Measurements from ENCODE around the gene ITGB2.
"Not testable (repeated sequence)": the region's sequence is repeated elsewhere in the genome, so short reads cannot be mapped to it uniquely, and the experiment has no call there.

Gene ITGB2

DNA sequence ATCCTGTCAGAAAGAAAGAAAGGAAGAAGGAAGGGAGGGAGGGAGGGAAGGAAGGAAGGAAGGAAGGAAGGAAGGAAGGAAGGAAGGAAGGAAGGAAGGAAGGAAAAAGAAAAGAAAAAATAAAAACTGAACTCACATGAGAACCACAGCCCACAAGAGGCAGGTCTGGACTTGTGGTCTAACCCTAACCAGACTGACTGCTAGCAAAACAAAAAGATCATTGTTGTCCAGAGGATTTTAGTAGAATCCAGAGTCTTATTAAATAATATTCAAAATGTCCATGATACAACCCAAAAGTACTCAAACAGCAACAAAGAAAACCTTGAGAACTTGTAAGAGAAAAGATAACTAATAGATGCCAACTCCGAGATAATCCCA is 4.7 kb upstream of the ITGB2 start:
- no peak for DNase-seq

DNA sequence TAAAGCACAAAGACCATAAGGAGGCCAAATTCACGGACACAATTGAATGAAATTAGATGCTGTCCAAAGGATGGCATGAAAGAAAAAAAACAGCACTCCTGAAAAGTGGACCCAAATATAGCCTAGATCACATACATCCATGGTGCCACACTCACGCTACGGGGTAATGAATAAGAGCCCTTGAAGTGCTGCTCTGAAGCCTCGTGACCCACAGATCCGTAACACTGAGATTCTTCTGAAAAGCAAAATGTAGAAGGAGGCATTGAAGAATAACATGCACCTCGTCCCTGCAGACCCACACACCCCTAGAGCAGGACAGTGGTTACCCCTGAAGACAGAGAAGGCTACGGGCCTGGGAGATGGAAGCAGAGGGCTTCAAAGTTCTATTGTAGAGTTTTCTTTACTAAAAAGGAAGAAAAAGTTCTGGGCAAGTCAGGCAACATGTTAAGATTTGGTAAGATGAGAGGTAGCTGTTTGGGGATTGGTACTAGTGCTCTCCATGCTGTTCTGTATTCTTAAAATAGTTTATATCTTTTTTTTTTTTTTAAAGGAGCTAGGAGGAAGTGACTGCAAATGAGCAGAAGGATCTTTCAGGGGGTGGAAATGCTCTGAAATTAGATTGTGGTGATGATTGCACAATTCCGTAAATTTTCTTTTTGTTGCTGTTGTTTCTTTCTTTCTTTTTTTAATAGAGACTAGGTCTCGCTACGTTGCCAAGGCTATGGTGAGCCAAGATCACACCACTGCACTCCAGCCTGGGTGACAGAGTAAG is 4.1 kb upstream of the ITGB2 start:
- DNase-seq, result no peak

DNA sequence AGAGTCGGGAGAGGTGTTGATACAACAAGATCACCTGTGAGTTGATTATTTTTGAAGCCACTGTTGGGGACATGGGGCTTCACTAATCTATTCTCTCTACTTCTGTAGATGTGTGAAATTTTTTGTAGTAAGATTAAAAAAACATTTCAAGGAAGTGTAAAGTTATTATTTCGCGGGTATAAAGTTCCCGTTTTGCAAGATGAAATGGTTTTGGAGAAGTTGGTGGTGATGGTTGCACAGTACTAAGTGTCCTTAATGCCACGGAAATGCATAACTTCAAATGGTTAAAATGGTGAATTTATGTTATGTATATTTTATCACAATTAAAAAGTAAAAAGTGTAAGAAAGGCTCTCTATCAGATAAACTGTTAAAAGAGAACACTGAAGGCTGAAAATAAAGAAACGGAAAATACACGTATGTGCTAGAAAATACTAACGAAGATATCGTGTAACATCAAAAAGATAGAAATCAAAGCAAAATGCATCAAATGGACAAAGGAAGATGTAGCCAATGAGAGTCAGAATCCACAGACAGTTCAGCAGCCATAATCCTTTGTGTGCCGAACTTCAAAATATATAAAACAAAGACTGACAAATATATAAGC is 2.9 kb upstream of the ITGB2 start:
- no peak for DNase-seq

DNA sequence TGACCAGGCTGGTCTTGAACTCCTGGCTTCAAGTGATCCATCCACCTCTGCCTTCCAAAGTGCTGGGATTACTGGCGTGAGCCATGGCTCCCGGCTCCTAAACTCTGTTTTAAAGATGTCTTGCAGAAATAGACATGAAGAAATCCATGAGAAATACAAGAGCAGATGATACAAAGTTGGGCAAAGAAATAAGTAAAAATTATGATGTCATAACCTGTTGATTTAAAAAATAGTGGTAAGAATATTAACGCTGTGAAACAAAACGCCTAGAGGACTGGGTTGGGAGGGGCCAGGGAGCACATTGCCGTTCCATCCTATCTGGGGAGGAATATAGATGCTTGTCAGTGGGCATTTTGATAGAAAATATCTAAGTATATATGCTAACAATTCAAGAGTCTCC is 1.2 kb upstream of the ITGB2 start:
- DNase-seq, result no peak

DNA sequence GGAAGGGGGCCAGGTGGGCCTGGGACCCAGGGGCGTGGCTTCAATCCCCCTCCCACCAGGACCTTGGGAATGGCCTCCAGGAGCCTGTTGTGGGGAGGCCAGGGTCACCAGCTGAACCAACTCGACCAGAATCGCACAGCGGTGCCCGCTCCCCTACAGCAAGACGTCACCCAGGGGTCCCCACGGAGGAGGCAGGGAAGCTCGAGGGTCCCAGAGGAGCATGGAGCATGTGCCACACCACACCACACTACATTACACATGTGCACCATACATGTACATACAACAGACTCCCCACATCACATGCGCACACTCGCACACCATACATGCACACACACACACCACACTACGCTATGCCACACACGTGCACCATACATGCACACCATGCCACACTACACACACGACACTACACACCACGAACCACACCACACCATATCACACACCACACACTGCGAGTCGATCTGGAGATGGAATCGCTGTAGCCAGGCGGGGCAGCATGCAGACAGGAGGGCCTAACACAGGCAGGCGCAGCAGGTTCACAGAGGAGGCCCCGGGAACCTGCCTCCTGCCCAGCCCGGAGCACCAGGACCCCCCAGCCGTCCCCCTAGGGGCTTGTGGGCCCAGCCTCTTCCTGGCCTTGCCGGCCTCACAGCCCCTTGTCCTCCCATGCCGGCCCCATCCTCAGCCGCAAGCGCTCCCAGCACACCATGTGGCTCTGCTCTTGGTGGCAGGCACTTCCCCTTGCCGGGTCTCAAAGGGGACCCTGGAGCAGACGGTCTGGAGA is 596 bp downstream of the ITGB2 start:
- no peak for DNase-seq

DNA sequence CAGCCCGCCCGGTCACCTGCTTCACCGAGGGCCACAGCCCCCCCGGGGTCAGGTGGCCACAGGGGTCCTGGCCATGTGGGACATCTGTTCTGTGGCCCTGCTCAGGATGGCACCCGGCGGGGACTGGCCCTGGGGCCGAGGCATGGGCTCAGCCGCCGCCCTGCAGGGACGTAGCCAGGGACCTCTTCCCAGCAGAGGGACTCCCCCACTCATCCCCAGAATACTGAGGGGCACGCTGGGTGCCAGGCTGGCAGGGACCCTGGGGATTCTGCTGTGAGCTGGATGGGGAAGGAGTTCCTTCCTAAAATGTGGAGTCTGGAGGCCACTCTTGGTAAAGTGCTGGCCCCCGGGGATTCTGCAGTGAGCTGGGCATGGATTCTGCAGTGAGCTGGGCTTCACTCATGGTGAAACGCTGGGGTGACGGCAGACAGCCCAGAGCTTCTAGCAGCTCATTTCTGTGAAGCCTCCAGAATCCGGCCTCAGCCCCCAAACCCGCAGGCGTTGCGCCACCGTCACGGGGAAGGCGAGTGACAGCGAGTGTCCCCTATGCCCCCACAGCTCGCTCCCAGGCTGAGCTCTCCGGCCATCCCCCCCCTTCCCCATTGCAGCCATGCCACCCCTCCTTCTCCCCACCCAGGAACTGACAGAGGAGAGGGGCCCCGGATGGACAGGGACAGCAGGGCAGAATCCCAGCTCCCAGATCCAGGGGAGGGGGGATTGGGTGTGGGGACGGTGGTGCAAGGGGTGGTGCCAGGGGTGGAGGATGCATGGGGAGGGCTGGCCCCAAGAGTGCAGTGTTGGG is 1.4 kb downstream of the ITGB2 start:
- DNase-seq, result no peak

DNA sequence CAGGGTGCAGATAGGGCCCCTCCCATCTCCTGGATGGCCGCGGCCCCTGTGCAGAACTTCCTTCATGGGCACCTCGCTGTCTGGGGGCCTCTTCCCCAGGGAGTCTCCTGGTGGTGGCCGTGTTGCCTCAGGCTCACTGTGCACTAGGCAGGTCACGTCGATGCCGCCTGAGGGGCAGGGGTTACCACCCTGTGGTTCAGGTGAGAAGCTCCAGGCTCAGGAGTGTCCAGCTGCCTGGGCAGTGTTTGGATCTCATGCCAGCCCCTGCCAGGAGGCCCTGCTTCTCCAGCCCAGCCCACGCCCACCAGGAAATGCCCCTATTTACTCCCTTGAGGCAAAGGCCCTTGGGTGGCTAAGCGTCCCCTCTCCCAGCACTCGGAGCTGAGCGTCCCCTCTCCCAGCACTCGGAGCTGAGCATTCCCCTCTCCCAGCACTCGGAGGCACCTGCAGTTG is 2.1 kb downstream of the ITGB2 start:
- no peak for DNase-seq

DNA sequence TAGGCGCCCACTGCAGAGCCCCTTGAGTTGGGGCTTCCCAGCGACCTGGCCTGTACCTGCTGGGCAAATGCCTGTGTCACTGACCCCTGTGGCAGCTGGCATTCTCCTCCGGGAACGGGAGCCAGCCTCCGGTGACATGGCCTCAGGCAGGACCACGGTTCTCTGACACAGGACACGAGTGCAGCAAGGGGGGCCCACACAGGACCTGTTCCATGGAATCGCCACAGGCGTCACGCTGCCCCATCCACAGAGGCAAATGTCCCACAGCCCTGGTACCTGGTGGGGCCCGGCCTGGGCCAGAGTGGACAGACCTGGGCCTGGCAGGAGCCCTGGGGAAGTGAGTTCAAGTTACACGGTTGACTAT is 2.6 kb downstream of the ITGB2 start:
- DNase-seq, result no peak

DNA sequence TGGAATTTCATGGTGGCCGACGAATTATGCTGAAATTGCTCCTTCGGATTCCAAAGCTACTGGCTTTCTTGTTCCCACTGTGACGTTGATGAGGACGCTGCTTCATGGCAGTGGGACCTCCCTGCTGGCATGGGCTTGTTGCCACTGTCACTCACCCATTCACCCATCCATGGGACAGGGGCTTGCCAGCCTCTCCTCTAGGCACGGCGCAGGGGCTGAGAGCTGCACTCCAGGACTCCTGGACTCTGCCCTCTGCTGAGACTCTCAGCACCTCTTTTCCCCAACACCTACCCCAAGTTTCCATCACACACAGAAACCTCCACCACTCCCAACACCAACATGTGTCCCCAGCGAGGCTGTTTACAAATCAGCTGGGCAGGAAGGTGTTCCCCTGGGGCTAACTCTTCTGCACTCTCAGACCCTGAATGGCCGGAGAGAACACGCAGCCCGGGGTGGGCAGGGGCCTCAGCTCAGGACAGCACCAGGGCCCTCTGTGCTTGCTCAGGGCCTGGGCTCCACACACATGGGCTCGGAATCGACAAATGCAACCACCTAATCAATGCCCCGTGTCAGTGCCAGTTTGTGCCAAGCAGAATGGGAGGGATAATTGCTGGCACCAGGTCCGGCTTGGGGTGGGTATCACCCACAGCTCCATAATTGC is 3.1 kb downstream of the ITGB2 start:
- DNase-seq, result no peak

DNA sequence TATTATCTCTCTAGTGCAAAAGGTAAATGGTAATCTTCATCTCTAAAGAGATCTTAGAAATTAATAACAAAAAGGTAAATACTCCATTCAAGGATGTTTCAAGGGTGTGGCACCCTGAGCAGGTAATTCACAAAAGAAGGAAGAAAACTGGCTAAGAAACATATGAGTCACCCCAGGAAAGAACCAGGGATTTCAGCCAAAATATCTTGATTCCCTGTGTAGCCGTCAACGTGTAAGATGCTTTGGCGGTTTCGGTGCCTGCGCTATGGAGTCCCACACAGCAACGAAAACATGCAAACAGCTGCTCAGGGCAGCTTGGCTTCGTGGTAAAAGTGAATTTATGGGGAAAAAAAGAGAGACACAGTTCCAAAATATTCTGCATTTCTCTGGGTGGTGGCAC is 3.7 kb downstream of the ITGB2 start:
- DNase-seq, result no peak

DNA sequence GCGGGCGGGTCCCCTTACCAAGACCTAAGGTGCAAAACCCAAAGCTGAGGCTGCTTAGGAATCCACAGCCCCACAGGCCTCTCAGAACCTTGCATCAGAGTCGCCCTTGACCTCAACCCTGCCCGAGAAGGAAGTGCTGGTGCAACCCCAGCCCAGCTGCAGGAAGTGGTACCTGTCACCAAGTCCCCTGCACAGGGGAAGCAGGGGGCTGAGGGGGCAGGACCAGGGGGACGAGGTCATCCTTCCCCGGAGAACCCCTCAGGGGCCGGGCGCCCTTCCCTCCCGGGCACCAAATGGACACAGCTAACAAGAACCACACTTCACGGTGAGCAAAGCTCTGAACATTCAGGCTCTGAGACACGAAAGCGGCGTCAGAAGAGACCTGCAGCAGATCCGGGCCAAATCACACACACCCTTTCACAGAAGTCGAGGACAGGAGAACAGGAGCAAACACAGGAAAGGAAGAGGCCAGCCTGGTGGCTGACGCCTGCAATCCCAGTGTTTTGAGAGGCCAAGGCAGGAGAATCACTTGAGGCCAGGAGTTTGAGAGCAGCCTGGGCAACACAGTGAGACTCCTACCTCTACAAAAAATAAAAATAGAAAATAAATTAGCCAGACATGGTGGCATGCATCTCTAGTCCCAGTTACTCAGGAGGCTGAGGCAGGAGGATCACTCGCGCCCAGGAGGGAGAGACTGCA is 6.4 kb downstream of the ITGB2 start:
- no peak for DNase-seq

DNA sequence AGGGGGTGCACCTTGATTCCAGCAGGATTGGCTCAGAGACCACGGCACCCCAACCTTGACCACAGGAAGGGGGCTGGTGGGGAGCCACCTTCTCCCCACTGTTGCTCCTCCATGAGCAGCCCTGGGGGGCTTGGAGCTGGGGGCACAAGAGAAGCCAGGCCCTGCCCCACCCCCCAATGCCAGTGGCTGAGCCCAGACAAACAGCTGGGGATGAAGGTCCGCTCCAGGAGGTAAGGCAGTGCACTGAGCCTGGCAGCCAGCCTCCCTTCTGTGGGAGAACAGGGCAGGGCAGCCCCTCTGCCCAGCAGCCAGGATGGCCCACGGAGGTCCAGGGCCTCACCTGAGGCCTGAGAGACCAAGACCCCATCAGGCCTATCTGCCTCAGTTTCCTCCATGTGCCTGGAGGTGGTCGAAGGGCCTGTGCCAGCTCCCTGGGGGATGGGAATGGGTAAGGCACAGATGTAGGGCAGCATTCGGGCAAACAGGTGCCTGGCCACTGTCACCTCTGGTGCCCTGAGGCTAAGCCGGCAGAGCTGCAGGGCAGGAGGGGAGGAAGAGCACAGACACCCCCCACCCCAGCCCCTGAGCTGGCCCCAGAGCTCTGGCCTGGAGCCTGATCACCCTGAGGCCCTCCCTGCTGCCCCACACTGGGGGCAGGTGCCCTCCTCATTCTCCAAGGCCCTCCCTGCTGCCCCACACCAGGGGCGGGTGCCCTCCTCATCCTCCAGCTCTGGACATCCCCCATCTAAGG is 7.1 kb downstream of the ITGB2 start:
- no peak for DNase-seq

DNA sequence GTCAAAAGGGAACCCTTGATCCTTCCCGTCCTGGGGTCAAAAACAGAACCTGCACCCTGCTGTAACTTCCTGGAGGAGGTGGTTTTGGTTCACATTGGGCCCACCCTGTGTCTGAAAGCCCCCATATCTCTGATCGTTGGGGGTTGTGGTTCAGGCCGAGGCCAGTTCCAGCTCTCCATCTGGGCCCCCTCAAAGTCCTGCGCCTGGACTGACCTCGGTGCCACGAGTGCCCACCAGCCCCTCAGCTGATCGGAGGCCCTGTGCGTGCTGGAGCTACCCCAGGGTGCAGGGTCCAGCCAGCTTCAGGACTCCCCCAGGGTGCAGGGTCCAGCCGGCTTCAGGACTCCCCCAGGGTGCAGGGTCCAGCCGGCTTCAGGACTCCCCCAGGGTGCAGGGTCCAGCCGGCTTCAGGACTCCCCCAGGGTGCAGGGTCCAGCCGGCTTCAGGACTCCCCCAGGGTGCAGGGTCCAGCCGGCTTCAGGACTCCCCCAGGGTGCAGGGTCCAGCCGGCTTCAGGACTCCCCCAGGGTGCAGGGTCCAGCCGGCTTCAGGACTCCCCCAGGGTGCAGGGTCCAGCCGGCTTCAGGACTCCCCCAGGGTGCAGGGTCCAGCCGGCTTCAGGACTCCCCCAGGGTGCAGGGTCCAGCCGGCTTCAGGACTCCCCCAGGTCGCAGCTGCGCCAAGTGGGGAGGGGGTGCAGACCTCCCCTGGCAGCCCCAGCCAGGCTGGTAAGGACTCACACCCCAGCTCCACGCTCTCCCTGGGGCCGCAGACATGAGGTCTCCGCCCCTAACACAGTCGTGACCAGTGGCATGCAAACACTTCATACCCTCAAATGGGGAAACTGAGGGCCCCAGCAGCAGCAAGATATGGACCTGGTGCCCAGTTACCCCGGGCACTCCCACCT is 7.9 kb downstream of the ITGB2 start:
- not testable (repeated sequence) for DNase-seq

DNA sequence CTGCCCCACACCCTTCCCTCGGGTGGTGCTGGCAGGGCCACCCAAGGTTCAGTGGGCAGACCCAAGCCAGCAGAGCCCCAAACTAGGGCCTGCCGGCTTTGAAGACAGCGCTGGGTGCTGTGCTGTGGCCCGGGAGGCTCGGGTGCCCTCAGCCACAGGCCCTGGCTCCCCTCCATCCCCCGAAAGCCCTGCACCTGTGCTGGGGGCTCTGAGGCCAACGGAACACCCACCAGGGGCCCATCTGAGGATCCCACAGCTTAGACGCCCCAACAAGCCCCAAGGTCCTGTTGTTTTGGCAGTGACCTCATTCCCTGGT is 8.6 kb downstream of the ITGB2 start:
- no peak for DNase-seq

DNA sequence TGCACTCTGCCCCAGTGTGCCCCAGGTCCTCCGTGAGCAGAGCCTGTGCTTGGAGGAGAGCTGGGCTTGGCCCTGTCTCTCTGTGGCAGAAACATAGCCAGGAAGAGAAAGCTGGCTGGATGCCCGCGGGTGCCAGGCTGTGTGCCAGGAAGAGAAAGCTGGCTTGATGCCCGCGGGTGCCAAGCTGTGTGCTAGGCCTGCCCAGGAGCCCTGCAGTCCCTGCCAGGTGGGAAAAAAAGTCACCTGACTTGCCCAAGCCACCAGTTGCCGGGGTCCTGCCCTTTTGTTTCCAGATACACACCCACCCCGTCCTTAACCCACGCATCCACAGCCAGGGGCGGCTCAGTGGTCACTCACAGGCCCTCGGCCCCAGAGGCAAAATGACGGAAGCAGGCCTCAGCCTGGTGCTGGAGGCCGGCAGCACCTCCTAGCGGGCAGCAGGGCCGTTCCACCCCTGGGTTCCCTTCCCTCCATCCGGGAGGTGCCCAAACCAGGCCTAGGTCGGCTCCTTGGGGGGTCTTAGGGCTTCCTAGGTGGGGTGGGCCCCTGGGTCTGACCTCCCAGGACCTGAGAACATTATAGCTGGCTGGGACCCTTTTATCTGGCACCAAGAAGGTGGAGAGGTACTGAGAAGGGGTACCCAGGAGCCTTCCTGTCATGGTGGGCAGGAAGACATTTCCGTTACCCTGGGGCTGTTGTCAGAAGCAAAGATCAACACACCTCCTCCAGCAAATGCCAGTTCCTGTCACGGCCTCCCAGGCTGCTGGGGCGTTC is 9.1 kb downstream of the ITGB2 start:
- DNase-seq, result peak; percentile 64

DNA sequence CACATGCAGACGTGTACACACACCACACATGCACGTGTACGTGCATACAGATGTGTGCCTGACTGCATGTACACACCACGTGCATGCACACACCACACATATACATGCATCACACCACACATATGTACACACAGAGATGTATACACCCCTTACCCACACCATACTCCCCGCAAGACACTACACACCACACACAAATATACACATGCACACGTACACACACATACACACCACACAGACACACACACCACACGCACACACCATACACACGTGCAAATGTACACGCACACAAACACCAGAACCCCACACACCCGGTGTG is 9.7 kb downstream of the ITGB2 start:
- DNase-seq, result no peak

DNA sequence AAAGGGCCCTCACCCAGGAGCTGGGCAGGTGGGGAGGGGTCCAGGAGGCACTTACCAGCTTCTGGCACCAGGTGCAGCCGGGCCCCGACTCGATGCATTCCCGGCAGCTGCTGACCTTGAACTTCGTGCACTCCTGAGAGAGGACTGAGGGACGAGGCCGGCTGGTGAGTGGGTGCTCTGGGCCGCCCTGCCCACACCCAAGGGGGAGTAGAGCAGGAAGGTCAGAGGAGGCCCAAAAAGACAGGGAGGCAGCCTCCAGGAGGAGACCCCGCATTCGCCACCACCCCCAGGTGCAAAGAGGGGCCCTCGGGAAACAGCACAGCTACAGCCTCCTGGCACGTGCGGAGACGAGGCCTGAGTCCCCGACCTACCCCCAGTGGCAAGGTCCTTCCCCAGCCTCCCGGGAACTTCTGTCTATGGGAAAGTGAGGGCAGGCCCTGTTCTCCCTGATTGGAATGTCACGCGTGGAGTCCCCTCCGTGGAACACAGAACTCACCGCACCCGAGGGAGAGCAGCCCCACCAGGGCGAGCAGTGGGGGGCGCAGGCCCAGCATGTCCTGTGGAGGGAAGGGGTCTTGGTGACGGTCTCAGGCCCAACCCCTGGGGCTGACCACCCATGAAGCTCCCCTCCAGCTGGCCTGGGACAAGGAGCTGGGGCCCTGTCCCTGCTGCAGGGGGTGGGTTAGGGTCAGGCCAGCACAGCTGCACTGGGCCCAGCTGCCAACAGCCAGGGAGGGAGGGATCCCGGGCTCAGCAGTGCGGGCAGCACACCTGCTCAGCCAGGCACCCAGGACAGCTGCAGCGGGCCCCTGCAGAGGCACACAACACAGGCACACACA is 10.3 kb downstream of the ITGB2 start:
- no peak for DNase-seq

DNA sequence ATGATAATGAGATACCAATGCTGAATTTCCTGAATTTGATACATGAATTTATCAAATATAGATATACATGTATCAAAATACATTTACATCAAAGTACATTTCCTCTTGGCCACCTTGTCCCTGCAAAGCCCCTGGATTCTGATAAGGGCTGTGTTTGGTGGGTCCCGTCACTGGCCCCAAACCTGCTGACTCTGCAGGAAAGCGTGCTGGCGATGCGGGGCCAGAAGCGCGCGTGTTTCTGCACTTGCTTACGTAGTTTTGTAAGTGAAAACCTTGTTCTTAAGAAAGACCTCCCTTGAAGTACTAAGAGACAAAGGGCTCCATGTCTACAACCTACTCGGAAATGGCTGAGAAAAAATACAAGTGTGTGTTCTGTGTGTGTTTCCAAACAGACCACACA is 11.0 kb downstream of the ITGB2 start:
- DNase-seq, result no peak

DNA sequence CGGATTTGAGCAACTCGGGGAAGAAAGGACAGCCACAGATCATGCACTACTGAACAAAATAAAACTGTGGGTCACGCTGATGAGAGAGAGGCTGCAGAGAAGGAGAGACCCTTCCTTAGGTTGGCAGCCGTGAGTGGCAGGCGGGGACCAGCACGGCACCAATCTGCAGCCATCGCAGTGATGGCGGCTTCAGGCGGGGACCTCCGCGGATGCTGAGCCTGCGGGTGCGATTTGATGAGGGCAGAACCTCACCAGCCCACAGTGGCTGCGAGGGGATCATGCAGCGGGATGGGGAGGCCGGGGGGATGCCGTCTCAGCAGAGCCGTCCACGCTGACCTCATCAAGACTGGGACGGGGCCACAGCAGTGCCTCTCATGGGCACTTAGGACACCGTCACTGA is 11.8 kb downstream of the ITGB2 start:
- no peak for DNase-seq

All from NCI-H2029 treated with DMSO at 0.1 percent for 48 hours (cell line).